Stomach (tissue), 4 donors: Measurements from ENCODE around the gene TBCD.

Experiments
- CTCF ChIP-seq, 7 experiments: fragments of 450-650 bp in 4 of 7; fragments of 200-600 bp in 3 of 7; sonication (generic) in 3 of 7; IDR thresholded peaks; one replicate each; pipeline ENCODE4 v1.5.1; 2016 to 2019; ENCODE audit warnings: antibody characterized with exemption in 7 of 7, control low read depth in 2 of 7, mild to moderate bottlenecking in 1 of 7
- EP300 ChIP-seq: sonication (generic); formaldehyde crosslinking; IDR thresholded peaks from one replicate; pipeline ENCODE4 v1.6.1; 2017; ENCODE audit warnings: antibody characterized with exemption

GRCh38 chr17:82956726-82957468 is 205.0 kb downstream of the TBCD start:
- TF ChIP-seq CTCF (IDR thresholded peaks at IDR 0.05) (no peak), EP300 (no peak)
